ENCODE results near the gene GPC1.

GPC1 gene

GRCh38 chr2:240426845-240427721 is 8.4 kb upstream of the GPC1 start (continued):
- TF ChIP-seq ZNF558 (tag by site-specific recombination; IDR thresholded peaks at IDR 0.05) (no peak), GLI4 (tag by site-specific recombination; IDR thresholded peaks at IDR 0.05) (no peak), ZIC2 (tag by site-specific recombination; IDR thresholded peaks at IDR 0.05) (peak; percentile 76), ZBTB7A (tag by site-specific recombination; IDR thresholded peaks at IDR 0.05; ENCODE audit: low read depth) (no peak), KLF7 (tag by site-specific recombination; IDR thresholded peaks at IDR 0.05; ENCODE audit: borderline replicate concordance) (no peak), FEZF1 (tag by site-specific recombination; IDR thresholded peaks at IDR 0.05) (no peak), ZNF23 (tag by site-specific recombination; IDR thresholded peaks at IDR 0.05; ENCODE audit: borderline replicate concordance) (no peak), KLF17 (tag by site-specific recombination; IDR thresholded peaks at IDR 0.05) (peak; percentile 49; the same call in 1 of the 2 replicates), ZBTB48 (tag by site-specific recombination; IDR thresholded peaks at IDR 0.05) (0 out of 2 replicates have a peak, but pooled peaks have one; percentile 19), ZNF792 (tag by site-specific recombination; IDR thresholded peaks at IDR 0.05) (no peak), RBAK (tag by site-specific recombination; IDR thresholded peaks at IDR 0.05) (no peak), ZNF747 (tag by site-specific recombination; IDR thresholded peaks at IDR 0.05) (no peak), HOXC10 (CRISPR knock-in tag; IDR thresholded peaks at IDR 0.05) (no peak), ZFHX2 (tag by site-specific recombination; conservative IDR thresholded peaks at IDR 0.05) (peak; percentile 26; the same call in 1 of the 2 replicates), ZEB2 (tag by site-specific recombination; IDR thresholded peaks at IDR 0.05) (no peak), ZNF555 (tag by site-specific recombination; conservative IDR thresholded peaks at IDR 0.05) (no peak), ZFP41 (tag by site-specific recombination; IDR thresholded peaks at IDR 0.05; ENCODE audit: borderline replicate concordance) (no peak), SCRT2 (tag by site-specific recombination; IDR thresholded peaks at IDR 0.05) (no peak), ZNF571 (tag by site-specific recombination; IDR thresholded peaks at IDR 0.05) (no peak), ZNF560 (tag by site-specific recombination; IDR thresholded peaks at IDR 0.05; ENCODE audit: borderline replicate concordance) (no peak), ZNF366 (tag by site-specific recombination; conservative IDR thresholded peaks at IDR 0.05) (no peak), GFI1B (tag by site-specific recombination; IDR thresholded peaks at IDR 0.05) (no peak), PRDM10 (tag by site-specific recombination; IDR thresholded peaks at IDR 0.05) (peak; percentile 71), KLF16 (tag by site-specific recombination; IDR thresholded peaks at IDR 0.05) (no peak), ZNF132 (tag by site-specific recombination; IDR thresholded peaks at IDR 0.05; ENCODE audit: borderline replicate concordance) (no peak), ZNF596 (tag by site-specific recombination; IDR thresholded peaks at IDR 0.05) (no peak), ZNF473 (tag by site-specific recombination; IDR thresholded peaks at IDR 0.05) (no peak), HOXD13 (CRISPR knock-in tag; IDR thresholded peaks at IDR 0.05; ENCODE audit: borderline replicate concordance) (no peak), ZNF248 (tag by site-specific recombination; IDR thresholded peaks at IDR 0.05) (no peak), HOXA7 (CRISPR knock-in tag; IDR thresholded peaks at IDR 0.05; ENCODE audit: borderline replicate concordance) (no peak), ZNF580 (tag by site-specific recombination; IDR thresholded peaks at IDR 0.05) (no peak), SETDB1 (IDR thresholded peaks at IDR 0.05; ENCODE audit: insufficient read length, low read length) (no peak), ZNF624 (tag by site-specific recombination; IDR thresholded peaks at IDR 0.05) (no peak), ZNF335 (tag by site-specific recombination; conservative IDR thresholded peaks at IDR 0.05) (no peak), ZXDB (tag by site-specific recombination; IDR thresholded peaks at IDR 0.05) (no peak), ZNF610 (tag by site-specific recombination; IDR thresholded peaks at IDR 0.05; ENCODE audit: borderline replicate concordance) (no peak)
- TF ChIP-seq, protein P1, sequence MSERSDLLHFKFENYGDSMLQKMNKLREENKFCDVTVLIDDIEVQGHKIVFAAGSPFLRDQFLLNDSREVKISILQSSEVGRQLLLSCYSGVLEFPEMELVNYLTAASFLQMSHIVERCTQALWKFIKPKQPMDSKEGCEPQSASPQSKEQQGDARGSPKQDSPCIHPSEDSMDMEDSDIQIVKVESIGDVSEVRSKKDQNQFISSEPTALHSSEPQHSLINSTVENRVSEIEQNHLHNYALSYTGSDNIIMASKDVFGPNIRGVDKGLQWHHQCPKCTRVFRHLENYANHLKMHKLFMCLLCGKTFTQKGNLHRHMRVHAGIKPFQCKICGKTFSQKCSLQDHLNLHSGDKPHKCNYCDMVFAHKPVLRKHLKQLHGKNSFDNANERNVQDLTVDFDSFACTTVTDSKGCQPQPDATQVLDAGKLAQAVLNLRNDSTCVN (tag by site-specific recombination; optimal IDR thresholded peaks at IDR 0.05): no peak

Measured in HEK293 (cell line).